GM21737 (cell line): ENCODE data around the gene TALDO1.
A peak's percentile ranks its signal among the peaks of the same experiment; 100 is the strongest.

Experiments
- ATAC-seq: cut with Tn5 transposase; IDR thresholded peaks from one replicate; pipeline ENCODE4 v1.9.1; 2021; ENCODE audit warnings: mild to moderate bottlenecking, moderate library complexity; ENCODE audit not compliant: unreplicated experiment

Gene TALDO1

DNA sequence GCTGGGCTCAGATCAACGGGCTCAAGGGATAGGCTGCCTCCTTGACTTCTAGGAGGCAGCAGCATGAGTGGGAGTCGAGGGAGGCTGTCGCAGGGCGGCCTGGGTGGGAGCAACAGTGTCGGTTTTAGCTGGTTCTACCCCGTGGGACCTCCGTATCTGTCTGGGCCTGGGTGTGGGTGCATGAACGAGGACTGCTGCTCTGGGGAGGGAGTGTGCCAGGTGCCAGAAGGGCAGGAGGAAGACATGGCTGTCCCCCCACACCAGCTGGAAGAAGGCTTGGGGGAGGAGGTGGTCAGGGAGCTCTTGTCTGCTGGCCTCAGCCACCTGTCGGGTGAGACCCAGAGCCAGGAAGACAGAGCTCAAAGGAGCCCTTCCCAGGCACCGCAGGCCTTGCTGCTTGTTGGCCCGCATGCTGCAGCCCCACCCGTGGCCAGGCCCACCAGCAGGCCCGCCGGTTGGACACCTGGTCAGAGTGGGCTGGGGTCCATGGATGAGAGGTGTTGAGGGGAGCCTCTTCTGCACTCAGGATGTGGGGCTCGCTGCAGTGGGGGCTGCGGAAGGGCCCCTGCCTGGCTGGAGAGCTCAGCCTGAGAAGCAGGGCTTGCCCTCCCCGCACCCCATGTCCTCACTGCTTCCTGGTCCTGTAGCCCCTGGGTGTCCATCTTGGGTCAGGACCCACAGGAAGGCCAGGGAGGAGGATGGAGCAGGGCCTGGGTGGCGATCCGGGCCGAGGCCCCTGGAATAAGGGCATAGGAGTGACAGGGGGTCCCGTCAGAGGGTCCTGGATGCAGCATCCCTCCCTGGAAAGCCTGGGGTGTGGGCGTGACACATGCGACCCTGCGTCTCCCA is 39.2 kb downstream of the TALDO1 start:
- ATAC-seq: no peak

DNA sequence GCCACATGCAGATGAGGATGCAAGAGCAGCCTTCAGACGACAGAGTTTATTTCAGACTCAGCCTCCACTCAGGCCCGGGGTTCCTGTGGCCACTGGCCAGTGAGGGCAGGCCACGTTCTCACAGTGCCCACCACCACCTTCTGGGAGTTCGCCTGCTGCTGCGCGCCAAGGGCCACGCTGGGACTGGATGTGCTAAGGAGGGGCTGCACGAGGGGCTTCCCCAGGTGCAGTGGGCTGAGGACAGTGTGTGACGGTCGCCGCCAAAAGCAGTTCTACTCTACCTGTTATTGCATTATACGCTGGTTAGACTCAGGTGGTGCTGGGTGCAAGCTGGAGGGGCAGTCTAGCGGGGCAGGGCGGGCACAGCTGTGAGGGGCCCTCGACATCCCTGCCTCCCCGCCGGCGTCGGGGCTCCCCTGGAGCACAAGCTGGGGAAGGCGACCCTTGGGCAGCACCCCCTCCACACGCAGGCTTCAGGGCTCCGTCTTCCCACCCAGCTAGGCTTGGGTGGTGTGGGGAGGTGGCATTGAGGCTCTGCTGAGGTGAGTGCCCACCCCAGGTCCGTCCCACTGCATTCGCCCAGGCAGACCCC is 39.9 kb downstream of the TALDO1 start:
- ATAC-seq: no peak

DNA sequence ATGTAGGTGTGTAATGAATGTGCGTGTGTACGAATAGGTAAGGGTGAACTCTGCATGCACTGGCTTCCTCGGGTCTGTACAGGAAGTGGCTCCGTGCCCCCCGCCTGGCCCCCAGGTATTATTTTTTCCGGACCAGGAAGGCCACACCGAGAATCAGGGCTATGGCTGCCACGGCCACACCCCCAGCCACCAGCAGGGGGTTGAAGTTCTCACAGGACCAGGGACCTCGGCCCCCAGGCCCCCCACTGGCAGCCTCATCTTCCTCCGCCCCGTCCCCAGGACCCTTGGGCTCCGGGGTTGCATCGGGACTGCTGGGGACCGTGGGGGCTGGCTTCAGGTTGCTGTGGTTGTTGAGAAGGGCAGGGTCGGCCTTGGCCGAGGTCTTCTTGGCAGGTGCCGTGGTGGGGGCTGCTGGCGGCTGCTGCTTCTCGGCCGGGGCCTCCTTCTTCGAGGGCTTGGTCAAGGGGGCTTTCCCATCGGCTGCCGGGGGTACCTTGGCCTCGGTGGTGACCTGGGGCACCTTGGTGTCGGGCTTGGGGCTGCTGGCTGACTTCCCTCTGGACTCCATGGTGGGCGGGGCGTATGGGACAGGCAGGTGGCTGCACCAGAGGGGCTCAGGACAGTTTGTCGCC is 40.9 kb downstream of the TALDO1 start:
- no peak for ATAC-seq

DNA sequence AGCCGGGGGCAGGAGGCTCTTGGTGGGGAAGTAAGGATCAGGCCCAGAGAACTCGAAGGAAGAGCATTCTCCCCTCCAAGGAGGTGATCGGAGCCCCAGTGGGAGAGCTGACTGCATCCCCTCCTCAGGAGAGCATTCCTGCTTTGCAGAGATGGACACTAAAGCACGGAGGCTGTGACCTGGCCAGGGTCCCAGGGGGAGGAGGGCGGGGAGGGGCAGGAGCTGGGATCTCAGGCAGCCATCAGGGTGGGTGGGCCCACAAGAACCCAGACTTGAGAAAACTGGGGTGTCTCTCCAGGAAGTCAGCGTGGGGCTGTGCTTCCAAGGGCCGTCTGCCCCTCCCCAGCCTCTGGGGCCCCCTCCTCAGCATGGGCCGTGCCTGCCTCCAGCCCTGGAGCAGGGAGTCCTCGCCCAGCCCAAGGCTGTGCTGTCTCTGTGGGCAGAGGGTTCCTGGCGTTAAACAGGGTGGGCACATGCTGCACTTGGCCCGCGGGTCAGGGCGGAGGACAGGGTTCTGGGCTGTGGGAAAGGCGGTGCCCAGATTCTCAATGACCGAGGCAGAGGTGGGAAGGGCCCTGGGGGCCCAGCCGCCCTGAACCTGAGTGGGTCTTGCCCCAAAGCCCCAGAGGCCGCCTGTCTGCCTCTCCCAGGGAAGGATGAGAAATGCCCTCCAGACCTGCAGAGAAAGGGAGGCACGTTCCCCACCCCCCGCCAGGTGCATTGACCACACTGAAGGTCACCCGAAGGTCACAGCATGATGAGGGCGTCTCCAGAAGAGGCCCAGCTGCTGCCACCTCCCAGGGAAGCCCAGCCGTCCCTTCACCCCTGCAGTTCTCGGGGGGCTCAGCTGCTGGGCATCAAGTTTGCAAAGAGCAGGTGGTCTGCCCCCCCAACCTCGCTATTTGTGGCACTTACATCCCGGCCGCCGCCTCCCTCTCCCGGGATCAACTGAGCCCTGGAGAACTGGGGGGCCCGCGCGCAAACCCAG is 42.0 kb downstream of the TALDO1 start:
- no peak for ATAC-seq

DNA sequence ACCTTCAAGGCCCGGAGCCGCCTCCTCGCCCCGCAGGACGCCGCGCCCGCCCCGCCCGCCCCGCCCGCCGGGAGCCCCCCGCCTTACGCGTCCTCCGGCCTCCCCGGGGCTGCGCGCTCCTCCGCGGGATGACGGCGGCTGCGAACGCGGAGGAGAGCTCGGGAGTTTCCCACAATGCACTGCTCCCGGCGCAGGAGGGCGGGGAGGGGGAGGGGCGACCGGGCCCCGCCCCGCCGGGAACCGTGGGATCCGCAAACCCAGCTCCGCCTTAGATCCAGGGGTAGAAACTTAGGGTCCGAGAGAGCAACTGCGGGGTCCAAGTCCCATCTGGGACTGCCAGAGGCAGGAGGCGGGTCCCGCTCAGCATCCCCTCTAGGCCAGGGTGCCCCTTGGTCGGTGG is 42.7 kb downstream of the TALDO1 start, which contains the start of gene CEND1:
Gene CEND1, minus strand, starts transcription at position 148 of the 400 bp plus-strand sequence. CDS start 1,514 bp downstream, outside the sequence.
- no peak for ATAC-seq

DNA sequence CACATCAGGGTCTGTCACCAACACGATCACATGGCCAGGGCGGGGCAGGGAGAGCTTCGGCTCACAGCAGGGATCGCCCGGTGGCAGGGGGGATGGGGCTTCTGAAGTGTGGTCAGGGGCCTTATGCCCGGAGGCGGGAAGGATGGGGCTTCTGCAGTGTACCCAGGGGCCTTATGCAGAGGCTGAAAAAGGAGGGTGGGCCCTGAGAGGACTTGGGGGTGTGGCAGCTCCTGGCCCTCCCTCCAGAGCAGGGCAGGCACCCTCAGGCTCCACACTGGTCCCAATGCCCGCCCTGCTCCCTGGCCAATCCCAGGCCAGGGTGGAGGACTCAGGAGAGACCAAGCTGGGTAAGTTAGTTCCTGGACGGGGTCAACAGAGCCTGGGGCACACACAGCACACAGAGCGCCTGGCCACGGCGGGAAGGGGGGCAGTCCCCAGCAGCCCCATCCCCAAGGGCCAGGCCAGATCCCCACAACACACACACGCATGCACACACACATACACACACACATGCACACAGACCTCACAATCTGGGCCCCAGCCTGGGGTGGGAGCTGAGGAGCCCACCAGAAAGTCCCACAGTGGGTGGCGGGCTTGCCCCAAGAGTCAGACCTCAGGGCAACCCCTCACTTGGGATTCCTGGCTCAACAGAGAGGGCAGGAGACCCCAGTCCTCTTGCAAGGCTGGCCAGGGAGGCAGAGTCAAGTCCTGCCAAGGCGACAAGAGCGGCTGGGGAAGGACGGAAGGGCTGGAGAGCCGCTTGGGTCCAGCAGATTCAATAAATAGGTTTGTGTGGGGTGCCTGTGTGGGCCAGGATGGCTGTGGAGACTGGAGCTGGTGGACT is 43.7 kb downstream of the TALDO1 start:
- no peak for ATAC-seq

DNA sequence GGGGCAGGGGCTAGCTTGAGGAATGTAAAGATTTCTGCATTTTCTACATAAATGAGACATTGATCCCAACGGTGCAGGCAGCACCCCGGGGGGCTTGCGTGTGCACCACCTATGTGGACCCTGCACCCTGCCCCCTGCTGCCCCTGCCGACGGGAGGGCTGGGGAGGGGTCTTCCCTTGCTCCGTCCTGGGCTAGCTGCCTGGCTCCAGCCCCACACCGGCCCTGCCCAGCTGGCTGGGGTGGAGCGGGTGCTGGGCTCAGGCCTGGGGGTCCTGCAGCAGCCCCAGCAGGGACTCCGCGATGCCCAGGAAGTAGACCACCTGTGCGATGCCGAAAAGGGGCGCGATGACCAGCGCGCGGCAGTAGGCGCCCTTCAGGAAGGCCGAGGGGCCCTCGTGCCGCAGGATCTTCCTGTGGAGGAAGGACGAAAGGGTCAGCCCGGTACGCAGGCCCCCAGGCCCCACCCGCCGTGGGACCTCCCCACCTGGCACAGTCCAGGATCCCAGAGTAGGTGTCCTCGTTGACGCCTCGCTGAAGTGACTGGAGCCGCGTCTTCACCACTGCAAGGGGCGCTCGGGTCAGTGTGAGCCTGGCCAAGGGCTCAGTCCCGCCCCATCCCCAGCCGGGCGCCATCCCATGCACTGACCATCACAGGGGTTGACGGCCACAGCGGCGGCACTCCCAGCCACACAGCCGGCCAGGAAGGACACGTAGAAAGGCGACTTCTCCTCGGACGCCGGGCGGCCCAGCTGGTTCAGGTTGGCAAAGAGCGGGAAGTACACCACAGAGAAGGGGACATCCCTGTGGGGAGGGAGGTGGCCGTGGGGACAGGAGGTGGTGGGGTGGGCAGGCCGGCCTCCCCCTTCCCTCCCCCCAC is 44.6 kb downstream of the TALDO1 start:
- no peak for ATAC-seq

DNA sequence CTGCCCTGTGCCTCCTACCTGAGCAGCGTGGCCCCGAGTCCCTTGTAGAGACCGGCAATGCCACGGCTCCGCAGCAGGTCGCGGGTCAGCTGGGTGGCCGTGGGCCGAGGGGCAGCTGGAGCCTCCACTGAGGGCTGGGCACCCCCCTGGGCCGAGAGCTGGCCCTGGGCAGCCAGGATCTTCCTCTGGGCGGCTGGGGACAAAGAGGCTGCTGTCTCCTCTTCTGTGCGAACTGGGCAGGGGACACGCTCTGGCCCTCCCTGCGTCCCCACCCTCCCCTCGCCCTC is 45.2 kb downstream of the TALDO1 start:
- no peak for ATAC-seq

DNA sequence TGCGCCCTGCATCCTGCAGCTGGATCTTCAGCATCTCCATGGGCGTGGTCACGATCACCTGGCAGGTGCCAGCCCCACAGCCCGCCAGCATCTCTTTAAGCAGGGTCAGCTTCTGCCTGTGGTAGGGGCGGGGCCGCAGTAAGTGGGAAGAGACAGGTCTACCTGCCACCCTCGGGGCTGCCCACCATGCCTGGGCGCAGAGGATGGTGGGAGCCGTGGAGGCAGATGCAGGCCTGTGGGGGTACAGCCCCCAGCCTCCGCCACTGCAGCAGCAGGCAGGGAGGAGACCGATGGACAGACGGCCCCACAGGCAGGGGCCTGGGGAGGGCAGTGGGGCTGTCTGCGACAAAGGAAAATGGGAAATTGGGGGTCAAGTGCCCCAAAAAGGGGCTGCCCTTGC is 45.6 kb downstream of the TALDO1 start:
- no peak for ATAC-seq

DNA sequence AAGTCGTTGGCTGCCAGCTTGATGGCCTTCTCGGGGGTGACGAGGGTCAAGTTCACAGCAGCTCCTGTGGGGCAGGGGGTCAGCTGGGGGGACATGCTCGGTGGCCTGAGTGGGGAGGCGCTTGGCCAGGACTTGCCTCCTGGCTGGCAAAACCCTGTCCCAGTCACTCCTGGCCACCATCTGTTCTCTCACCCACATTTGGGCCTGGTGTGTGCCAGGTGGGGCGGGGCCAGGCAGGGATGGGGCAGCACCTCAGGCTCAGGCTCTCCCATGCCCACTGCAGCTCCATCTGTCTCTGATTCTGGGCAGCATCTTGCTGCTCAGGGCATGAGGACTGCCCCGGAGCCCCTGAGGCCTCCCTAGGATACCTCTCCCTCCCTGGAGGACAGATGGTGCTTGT is 46.3 kb downstream of the TALDO1 start:
- no peak for ATAC-seq

DNA sequence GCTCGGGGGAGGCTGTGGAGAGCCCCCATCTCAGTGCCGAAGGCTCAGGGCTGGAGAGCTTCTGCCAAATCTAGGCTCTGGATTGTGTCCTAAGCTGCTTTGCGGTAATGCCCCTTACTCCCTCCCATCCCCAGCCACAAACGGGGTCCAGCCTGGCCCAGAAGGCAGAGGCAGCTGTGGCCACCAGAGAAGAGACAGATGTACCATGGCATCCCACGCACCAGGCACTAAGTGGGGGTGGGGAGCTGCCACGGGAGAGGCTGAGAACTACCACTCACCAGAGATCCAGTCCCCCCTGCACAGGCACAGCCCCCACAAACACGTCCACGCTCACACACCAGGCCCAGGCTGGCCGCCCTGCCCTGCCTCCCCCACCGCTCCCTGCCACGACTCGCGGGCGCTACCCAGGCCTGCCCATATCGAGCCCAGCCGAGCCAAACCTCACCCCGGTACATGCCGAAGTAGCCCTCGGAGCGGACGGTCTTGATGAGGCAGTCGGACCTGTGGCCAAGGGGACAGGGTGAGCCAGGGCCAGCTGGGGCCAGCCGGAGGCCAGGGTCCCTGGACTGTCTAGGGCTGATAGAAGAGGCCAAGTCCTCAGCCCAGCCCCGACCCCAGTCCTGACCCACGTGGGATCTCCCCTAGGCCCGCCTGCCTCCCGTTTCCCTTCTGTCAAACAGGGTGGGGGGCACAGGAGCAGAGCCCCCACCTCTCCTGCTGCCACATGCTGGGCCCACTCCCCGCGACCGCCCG is 46.9 kb downstream of the TALDO1 start:
- ATAC-seq: no peak

DNA sequence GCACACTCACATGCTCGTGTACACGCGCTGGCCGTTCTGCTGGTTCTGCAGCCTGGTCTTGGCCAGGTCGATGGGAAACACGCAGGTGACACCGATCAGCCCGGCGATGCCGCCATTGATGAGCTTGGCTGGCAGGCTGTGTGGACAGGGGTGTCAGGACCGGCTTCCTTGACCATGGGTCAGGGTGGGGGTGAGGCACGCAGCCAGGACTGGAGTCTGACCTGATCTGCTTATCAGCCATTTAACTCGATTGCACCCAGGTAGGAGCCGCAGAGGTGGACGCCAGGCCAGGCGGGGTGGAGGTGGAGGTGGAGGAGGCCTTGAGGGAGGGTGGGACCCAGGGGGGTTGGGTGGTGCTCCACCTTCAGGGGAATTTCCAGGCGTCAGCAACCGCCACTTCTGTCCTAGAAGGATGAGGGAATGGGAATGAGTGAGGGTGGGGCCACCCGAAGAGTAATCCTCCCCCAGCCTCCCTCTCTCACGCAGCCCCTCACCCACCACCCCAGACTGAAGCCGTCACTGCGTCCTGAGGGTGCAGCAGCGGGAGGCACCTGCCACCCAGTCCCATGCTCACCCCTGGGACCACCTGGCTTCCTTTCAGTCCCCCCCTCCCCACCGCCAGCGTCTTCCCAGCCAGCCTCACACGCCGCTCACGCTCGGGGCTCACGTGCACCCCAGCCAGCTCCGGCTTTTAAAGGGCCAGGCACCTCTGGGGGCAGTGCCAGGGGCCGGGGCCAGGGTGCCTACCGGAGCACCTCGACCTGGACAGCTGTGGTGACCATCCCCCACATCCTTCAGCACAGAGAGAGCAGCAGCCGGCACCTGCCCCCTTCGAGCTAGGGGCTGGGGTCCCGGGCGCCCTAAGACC is 47.7 kb downstream of the TALDO1 start:
- ATAC-seq: no peak

DNA sequence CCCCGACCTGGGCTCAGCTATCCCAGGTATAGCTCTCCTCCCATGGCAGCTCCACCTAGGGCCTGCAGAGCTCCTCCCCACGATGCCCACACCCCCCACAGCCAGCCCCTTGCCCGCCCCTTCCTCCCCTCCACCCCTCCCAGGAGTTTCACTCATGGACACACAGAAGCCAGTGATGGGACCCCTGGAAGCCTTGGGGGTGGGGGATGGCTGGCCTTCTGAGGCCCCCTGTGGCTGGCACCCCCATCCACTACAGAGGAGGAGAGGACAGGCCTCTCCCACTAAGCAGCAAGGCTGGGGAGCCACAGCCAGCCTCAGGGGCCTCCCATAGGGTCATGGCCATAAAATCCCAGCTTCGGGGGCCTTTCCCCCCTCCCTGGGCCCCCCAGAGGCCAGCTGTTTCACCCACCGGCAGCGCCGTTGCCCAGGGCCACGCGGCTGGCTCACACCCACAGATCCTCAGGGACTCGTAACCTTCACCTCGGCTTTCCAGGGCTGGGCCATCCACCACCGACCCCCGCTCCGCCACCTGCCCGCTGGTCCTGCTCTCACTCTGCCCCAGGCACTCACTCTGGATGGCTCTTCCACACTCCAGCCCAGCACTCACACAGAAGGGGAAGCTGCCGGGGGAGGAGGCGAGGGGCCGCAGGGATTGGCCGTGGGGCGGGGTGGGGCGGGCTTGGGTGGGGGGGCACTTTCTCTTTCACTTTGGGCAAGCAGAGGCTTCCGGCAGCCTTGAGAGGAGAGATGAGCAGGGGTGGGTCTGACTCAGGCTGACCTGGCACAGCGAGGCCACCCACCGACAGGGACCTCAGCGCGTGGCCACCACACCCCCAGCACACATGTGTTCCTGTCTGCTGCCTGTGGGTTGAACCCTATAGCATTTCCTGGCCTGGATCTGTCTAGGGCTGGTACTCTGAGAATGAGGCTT is 48.6 kb downstream of the TALDO1 start:
- ATAC-seq: no peak

DNA sequence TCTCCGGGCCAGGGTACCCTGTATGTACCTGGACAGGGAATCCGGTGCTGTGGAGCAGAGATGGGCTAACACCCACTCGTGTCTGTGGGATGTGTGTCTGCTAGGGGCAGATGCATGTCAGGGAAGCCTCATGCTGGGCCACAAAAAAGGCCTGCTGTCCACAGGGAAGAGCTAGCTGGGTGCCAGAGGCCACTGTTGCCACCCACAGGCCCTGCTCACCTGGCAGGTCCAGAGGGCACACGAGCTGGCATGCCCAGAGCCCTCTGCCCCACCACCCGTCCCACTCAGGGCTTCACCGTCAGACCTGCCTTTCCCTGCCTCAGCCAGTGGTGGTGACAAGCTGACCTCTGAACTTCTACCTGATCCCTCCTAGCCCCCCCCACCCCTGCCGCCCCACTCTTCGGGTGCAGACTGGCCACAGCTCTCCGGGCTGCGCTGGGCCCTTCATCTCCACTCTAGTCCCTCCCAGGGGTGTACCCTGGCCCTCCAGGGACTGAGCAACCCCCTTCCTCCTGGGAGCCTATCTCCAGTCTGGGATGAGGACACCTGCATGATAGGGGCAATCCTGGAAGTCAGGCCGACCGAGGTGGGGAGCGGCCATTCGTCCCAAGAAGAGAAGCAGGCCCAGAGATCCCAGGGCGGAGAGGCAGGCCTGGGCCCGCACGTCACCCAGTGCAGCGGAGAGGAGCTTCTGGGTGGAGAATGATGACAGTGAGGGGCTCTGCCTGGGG is 49.5 kb downstream of the TALDO1 start:
- ATAC-seq: no peak

DNA sequence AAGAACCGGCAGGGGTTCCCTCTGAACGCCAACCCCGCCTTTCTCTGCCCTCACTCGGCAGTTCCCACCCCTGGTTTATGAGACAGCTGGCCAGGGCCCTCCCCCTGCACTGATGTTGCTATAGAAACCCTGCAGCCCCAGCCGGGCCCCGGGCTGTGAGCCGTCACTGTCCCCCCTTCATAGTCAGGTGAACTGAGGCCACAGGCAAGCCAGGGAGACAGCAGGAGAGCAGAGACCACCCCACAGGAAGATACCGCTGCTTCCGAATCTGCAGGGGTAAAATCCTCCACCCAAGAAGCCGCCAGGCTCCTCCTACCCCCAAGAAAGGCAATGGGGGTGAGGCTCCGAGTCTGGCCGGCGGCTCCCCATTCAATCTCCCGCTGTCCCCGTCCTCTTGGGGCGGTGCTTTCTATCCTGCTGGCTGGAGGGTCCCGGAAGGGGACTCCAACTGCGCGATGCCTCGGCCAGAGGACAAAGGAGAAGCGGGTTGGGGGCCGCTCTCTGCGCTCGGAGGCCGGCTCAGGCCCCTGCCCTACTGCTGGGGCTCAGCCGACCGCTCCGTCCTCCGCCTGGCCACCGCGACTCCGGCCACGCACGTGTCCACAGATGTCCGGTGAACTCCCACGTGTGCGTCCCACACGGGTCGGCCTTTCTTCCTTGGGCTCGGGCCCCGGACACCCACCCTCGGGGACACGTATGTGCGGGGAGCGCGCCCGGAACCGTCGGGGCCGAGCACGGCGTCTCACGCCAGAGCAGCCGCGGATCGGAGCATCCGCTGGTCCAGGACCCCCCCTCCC is 50.2 kb downstream of the TALDO1 start:
- peak; percentile 41 for ATAC-seq
